ENCODE measurements around the gene KCNV2. TPM values are rescaled to one million over a fixed set of nuclear protein-coding genes. Genes with fewer than 3 reads are reported as not detected.

KCNV2 gene
- total and polyA plus RNA-seq, 2 donors (not counting 1 experiment from before 2014, with no cell fraction given): not detected

GRCh38 chr9:2718001-2718697 lies 839 bp downstream of the KCNV2 start:
- H3K27ac Mint-ChIP-seq: no peak overlapping the region
- no peaks in the 10 kb centered on the region for H4K20me1 ChIP-seq (ENCODE audit: control insufficient read depth, insufficient read depth, low read length, poor library complexity, severe bottlenecking)
- ATAC-seq (ENCODE audit: low read depth) (no peak), DNase-seq (no peak)
- WGBS (ENCODE audit: insufficient coverage): 98% methylated on average over 68 of the region's 69 CpGs
- H3K36me3 ChIP-seq (replicated peaks in 1 of 2; ENCODE audit: control extremely low read depth in 1 of 2, control insufficient read depth in 1 of 2, extremely low read depth in 1 of 2, insufficient read depth in 2 of 2, low read length in 1 of 2): no peaks in the 10 kb centered on the region
- no peaks in the 10 kb centered on the region for H3K27me3 ChIP-seq (replicated peaks in 1 of 4; ENCODE audit: control extremely low read depth in 1 of 4, control insufficient read depth in 3 of 4, insufficient read depth in 4 of 4, low read length in 3 of 4)
- ChIA-PET CTCF (no interaction called here), POLR2A (no interaction called here)
- no peaks in the 10 kb centered on the region for H3K79me2 ChIP-seq (ENCODE audit: control insufficient read depth, insufficient read depth, low read length)
- H3K9ac ChIP-seq (ENCODE audit: low read length): no peak overlapping the region
- H2AFZ ChIP-seq (ENCODE audit: insufficient read depth, low read depth, low read length, poor library complexity, severe bottlenecking): no peak overlapping the region
- no peaks in the 10 kb centered on the region for H3K4me1 Mint-ChIP-seq
- peaks cover 2% of the 10 kb centered on the region for H3K9me3 Mint-ChIP-seq (ENCODE audit: insufficient read depth)
- H3K27ac ChIP-seq (ENCODE audit: low read length in 2 of 2): no peak overlapping the region
- H3K4me3 Mint-ChIP-seq: no peak overlapping the region
- TF ChIP-seq, protein P1, sequence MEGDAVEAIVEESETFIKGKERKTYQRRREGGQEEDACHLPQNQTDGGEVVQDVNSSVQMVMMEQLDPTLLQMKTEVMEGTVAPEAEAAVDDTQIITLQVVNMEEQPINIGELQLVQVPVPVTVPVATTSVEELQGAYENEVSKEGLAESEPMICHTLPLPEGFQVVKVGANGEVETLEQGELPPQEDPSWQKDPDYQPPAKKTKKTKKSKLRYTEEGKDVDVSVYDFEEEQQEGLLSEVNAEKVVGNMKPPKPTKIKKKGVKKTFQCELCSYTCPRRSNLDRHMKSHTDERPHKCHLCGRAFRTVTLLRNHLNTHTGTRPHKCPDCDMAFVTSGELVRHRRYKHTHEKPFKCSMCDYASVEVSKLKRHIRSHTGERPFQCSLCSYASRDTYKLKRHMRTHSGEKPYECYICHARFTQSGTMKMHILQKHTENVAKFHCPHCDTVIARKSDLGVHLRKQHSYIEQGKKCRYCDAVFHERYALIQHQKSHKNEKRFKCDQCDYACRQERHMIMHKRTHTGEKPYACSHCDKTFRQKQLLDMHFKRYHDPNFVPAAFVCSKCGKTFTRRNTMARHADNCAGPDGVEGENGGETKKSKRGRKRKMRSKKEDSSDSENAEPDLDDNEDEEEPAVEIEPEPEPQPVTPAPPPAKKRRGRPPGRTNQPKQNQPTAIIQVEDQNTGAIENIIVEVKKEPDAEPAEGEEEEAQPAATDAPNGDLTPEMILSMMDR (IDR thresholded peaks at IDR 0.05): no peak
- TF ChIP-seq EZH2 (IDR thresholded peaks at IDR 0.05; ENCODE audit: borderline replicate concordance, insufficient read depth, low read depth, low read length, poor library complexity, severe bottlenecking): no peak
- intact Hi-C loops (cut with micrococcal nuclease): no loop called here
- no peaks in the 10 kb centered on the region for H3K4me1 ChIP-seq (ENCODE audit: control insufficient read depth in 2 of 2, insufficient read depth in 2 of 2, low read length in 2 of 2)
- H3K4me3 ChIP-seq (ENCODE audit: control extremely low read depth in 1 of 5, extremely low read depth in 1 of 5, insufficient read depth in 1 of 5, low read depth in 2 of 5, low read length in 4 of 5): no peak overlapping the region
- peaks cover 0 to 19% (median 0%) of the 10 kb centered on the region in 3 donors for H3K9me3 ChIP-seq (ENCODE audit: control extremely low read depth in 1 of 3, control insufficient read depth in 2 of 3, insufficient read depth in 1 of 3, low read length in 2 of 3)
- no peak overlapping the region for H3K4me2 ChIP-seq (replicated peaks; ENCODE audit: low read depth, low read length, poor library complexity, severe bottlenecking)
- H3K27me3 Mint-ChIP-seq: no peaks in the 10 kb centered on the region

- Histone ChIP-seq H3K4me3 (ENCODE audit: control extremely low read depth in 1 of 5, extremely low read depth in 1 of 5, insufficient read depth in 1 of 5, low read depth in 2 of 5, low read length in 4 of 5) (no peak overlapping the region), H4K20me1 (ENCODE audit: control insufficient read depth, insufficient read depth, low read length, poor library complexity, severe bottlenecking) (no peaks in the 10 kb centered on the region), H3K9me3 (ENCODE audit: control extremely low read depth in 1 of 3, control insufficient read depth in 2 of 3, insufficient read depth in 1 of 3, low read length in 2 of 3) (peaks cover 0 to 19% (median 0%) of the 10 kb centered on the region in 3 donors), H3K27ac (ENCODE audit: low read length in 2 of 2) (no peak overlapping the region), H3K4me2 (replicated peaks; ENCODE audit: low read depth, low read length, poor library complexity, severe bottlenecking) (no peak overlapping the region), H2AFZ (ENCODE audit: insufficient read depth, low read depth, low read length, poor library complexity, severe bottlenecking) (no peak overlapping the region), H3K79me2 (ENCODE audit: control insufficient read depth, insufficient read depth, low read length) (no peaks in the 10 kb centered on the region), H3K4me1 (ENCODE audit: control insufficient read depth in 2 of 2, insufficient read depth in 2 of 2, low read length in 2 of 2) (no peaks in the 10 kb centered on the region), H3K9ac (ENCODE audit: low read length) (no peak overlapping the region), H3K27me3 (replicated peaks in 1 of 4; ENCODE audit: control extremely low read depth in 1 of 4, control insufficient read depth in 3 of 4, insufficient read depth in 4 of 4, low read length in 3 of 4) (no peaks in the 10 kb centered on the region), H3K36me3 (replicated peaks in 1 of 2; ENCODE audit: control extremely low read depth in 1 of 2, control insufficient read depth in 1 of 2, extremely low read depth in 1 of 2, insufficient read depth in 2 of 2, low read length in 1 of 2) (no peaks in the 10 kb centered on the region)
- H3K27ac Mint-ChIP-seq: no peak overlapping the region
- TF ChIP-seq, protein P1 (IDR thresholded peaks at IDR 0.05): no peak
- TF ChIP-seq EZH2 (IDR thresholded peaks at IDR 0.05; ENCODE audit: borderline replicate concordance, insufficient read depth, low read depth, low read length, poor library complexity, severe bottlenecking): no peak
- WGBS (ENCODE audit: insufficient coverage): 98% methylated on average over 29 of the region's 29 CpGs
- POLR2A ChIA-PET: no interaction called here
- CTCF ChIA-PET: no interaction called here
- no peak for ATAC-seq (ENCODE audit: low read depth)
- H3K27me3 Mint-ChIP-seq: no peaks in the 10 kb centered on the region
- no peaks in the 10 kb centered on the region for H3K9me3 Mint-ChIP-seq (ENCODE audit: insufficient read depth)
- intact Hi-C loops (cut with micrococcal nuclease): no loop called here
- DNase-seq: no peak
- no peaks in the 10 kb centered on the region for H3K4me1 Mint-ChIP-seq
- H3K4me3 Mint-ChIP-seq: no peak overlapping the region
Measured at GRCh38 chr9:2718698-2719033, 1.4 kb downstream of the KCNV2 start.

All from B cell (primary cell).